SU-DHL-6 (cell line): Measurements from ENCODE around the gene NDUFV1.

ENCODE experiments used
- H2AFZ ChIP-seq: fragments of 200-600 bp; sonication (generic); 2 replicates; pipeline ENCODE4 v1.6.1; 2014; ENCODE audit warnings: low read depth, mild to moderate bottlenecking, moderate library complexity, mixed read lengths, antibody characterized with exemption, low read length; ENCODE audit not compliant: severe bottlenecking
- H3F3A ChIP-seq: fragments of 200-600 bp; shearing (Covaris generic); 2 replicates; pipeline ENCODE4 v1.6.0; 2016; ENCODE audit warnings: antibody characterized with exemption, mild to moderate bottlenecking; ENCODE audit not compliant: insufficient read depth
- H3K27ac ChIP-seq: fragments of 200-600 bp; sonication (generic); 2 replicates; pipeline ENCODE4 v1.5.1; 2016; ENCODE audit warnings: low read depth, mild to moderate bottlenecking, low read length, moderate library complexity, mixed read lengths
- H3K27me3 ChIP-seq: fragments of 200-600 bp; sonication (generic), shearing (Covaris generic); 2 replicates; pipeline ENCODE4 v1.6.0; 2014; ENCODE audit warnings: mild to moderate bottlenecking, low read length
- H3K36me3 ChIP-seq: fragments of 200-600 bp; sonication (generic); 2 replicates; pipeline ENCODE4 v1.6.1; 2014; ENCODE audit warnings: mild to moderate bottlenecking, low read length, mixed read lengths
- H3K4me2 ChIP-seq: fragments of 300-600, 200-600 bp; shearing (Covaris generic), sonication (generic); 2 replicates; pipeline ENCODE4 v1.6.0; 2014; ENCODE audit warnings: low read length, low read depth, mild to moderate bottlenecking; ENCODE audit not compliant: poor library complexity, severe bottlenecking
- H3K4me3 ChIP-seq: fragments of 200-600 bp; sonication (generic); 2 replicates; pipeline ENCODE4 v1.5.1; 2014; ENCODE audit warnings: antibody characterized with exemption, low read length, mild to moderate bottlenecking, mixed read lengths; ENCODE audit not compliant: insufficient read depth, poor library complexity, severe bottlenecking
- H3K79me2 ChIP-seq: fragments of 200-600 bp; sonication (generic); 2 replicates; pipeline ENCODE4 v1.6.1; 2014; ENCODE audit warnings: mild to moderate bottlenecking, low read length, moderate library complexity; ENCODE audit not compliant: insufficient read depth
- H3K9ac ChIP-seq: fragments of 200-600 bp; sonication (generic); 2 replicates; pipeline ENCODE4 v1.7.0; 2014; ENCODE audit warnings: mild to moderate bottlenecking, low read length
- H3K9me2 ChIP-seq: fragments of 200-600 bp; sonication (generic); replicated peaks from 2 replicates; pipeline ENCODE4 v1.6.1; 2014; ENCODE audit warnings: low read length; ENCODE audit not compliant: insufficient read depth
- H3K9me3 ChIP-seq: fragments of 200-600 bp; sonication (generic); 2 replicates; pipeline ENCODE4 v1.6.1; 2014; ENCODE audit warnings: low read length, mixed read lengths; ENCODE audit not compliant: insufficient read depth
- H4K20me1 ChIP-seq: fragments of 200-600 bp; sonication (generic); 2 replicates; pipeline ENCODE4 v1.6.1; 2014; ENCODE audit warnings: low read depth, mild to moderate bottlenecking, antibody characterized with exemption, low read length, moderate library complexity, mixed read lengths
- CTCF ChIP-seq: fragments of 200-600 bp; sonication (generic); IDR thresholded peaks from one replicate; pipeline ENCODE4 v1.5.1; 2017; ENCODE audit warnings: antibody characterized with exemption, mild to moderate bottlenecking, low read length, moderate library complexity; ENCODE audit not compliant: insufficient read depth, poor library complexity, severe bottlenecking
- EZH2phosphoT487 ChIP-seq: fragments of 200-600 bp; sonication (generic), shearing (Covaris generic); conservative IDR thresholded peaks from 2 replicates; pipeline ENCODE4 v1.6.1; 2018; ENCODE audit warnings: mild to moderate bottlenecking, antibody characterized with exemption, low read length, moderate library complexity, mixed read lengths

NDUFV1 gene

GRCh38 chr11:67606492-67607295, at the start of gene NDUFV1:
NDUFV1 (plus strand) TSS chr11:67606936; CDS start chr11:67607005, 69 bp downstream.
- Histone ChIP-seq H3K9ac (peak within 1 kb of the TSS; percentile 87), H3K4me3 (peak within 1 kb of the TSS; percentile 70), H3K36me3 (no peaks in the 10 kb centered on the region), H3K79me2 (peaks cover 11% of the 10 kb centered on the region), H3K27me3 (no peaks in the 10 kb centered on the region), H3K4me2 (peak within 1 kb of the TSS; percentile 87), H3K27ac (0 out of 2 replicates have a peak within 1 kb of the TSS, but pooled peaks have one; percentile 1), H3K9me3 (0 out of 2 replicates have a peak, but pooled peaks cover 4% of the 10 kb centered on the region), H3K9me2 (no peaks in the 10 kb centered on the region), H2AFZ (peak within 1 kb of the TSS; percentile 71), H3F3A (no peaks in the 10 kb centered on the region; the same call in 1 of the 2 replicates), H4K20me1 (no peaks in the 10 kb centered on the region)
- peak; percentile 22 for TF ChIP-seq CTCF
- no peak for TF ChIP-seq EZH2phosphoT487

- no peak overlapping the region for H3K27ac ChIP-seq
- H3K36me3 ChIP-seq, result no peaks in the 10 kb centered on the region
- H3K4me3 ChIP-seq, result no peak overlapping the region
- no peak for TF ChIP-seq CTCF
- TF ChIP-seq EZH2phosphoT487, result no peak
- H3K9me2 ChIP-seq, result no peaks in the 10 kb centered on the region
- no peaks in the 10 kb centered on the region for H3K9me3 ChIP-seq
- H3K79me2 ChIP-seq, result no peaks in the 10 kb centered on the region
- H3K9ac ChIP-seq, result no peak overlapping the region
- H3K4me2 ChIP-seq, result no peak overlapping the region
- no peaks in the 10 kb centered on the region for H3K27me3 ChIP-seq
- no peaks in the 10 kb centered on the region for H4K20me1 ChIP-seq
- no peaks in the 10 kb centered on the region for H3F3A ChIP-seq
- H2AFZ ChIP-seq, result no peak overlapping the region
Measured at GRCh38 chr11:67558084-67558772, 48.5 kb upstream of the NDUFV1 start.

GRCh38 chr11:67561971-67562619, 44.6 kb upstream of the NDUFV1 start:
- no peak overlapping the region for H3K4me2 ChIP-seq

More at GRCh38 chr11:67561971-67562619, 44.6 kb upstream of the NDUFV1 start:
- Histone ChIP-seq H4K20me1 (no peaks in the 10 kb centered on the region), H3K27ac (no peak overlapping the region), H3K79me2 (no peaks in the 10 kb centered on the region), H3K4me3 (no peak overlapping the region), H3K27me3 (no peaks in the 10 kb centered on the region), H3K9ac (no peak overlapping the region), H3K9me3 (no peaks in the 10 kb centered on the region), H3K9me2 (no peaks in the 10 kb centered on the region), H3F3A (no peaks in the 10 kb centered on the region), H3K36me3 (no peaks in the 10 kb centered on the region), H2AFZ (no peak overlapping the region)
- TF ChIP-seq EZH2phosphoT487, result no peak
- no peak for TF ChIP-seq CTCF
